Measurements from ENCODE around the gene CRMP1. TPM values are rescaled to one million over a fixed set of nuclear protein-coding genes. Genes with fewer than 3 reads are reported as not detected.
A peak's percentile ranks its signal among the peaks of the same experiment; 100 is the strongest.

Gene CRMP1
- total RNA-seq, 1 donor from 2014 or later = 15.4 TPM

GRCh38 chr4:5788144-5788543 lies 104.7 kb downstream of the CRMP1 start:
- H3K4me3 ChIP-seq (ENCODE audit: low read depth, low read length) = no peak overlapping the region
- no peak for TF ChIP-seq CTCF (IDR thresholded peaks at IDR 0.05; ENCODE audit: insufficient read depth, low read length, poor library complexity, severe bottlenecking)
- peaks cover 4% of the 10 kb centered on the region for H3K36me3 ChIP-seq (ENCODE audit: control insufficient read depth, insufficient read depth, low read length)
- H3K27me3 ChIP-seq (ENCODE audit: control insufficient read depth, insufficient read depth, low read length) = no peaks in the 10 kb centered on the region
- DNase-seq (ENCODE audit: low read depth) = no peak

GRCh38 chr4:5787311-5787710 lies 105.6 kb downstream of the CRMP1 start:
- H3K27me3 ChIP-seq (ENCODE audit: control insufficient read depth, insufficient read depth, low read length) = no peaks in the 10 kb centered on the region
- no peak overlapping the region for H3K4me3 ChIP-seq (ENCODE audit: low read depth, low read length)
- no peak for DNase-seq (ENCODE audit: low read depth)
- no peak for TF ChIP-seq CTCF (IDR thresholded peaks at IDR 0.05; ENCODE audit: insufficient read depth, low read length, poor library complexity, severe bottlenecking)
- peaks cover 4% of the 10 kb centered on the region for H3K36me3 ChIP-seq (ENCODE audit: control insufficient read depth, insufficient read depth, low read length)

GRCh38 chr4:5785806-5786680 lies 106.8 kb downstream of the CRMP1 start:
- peaks cover 2% of the 10 kb centered on the region for H3K36me3 ChIP-seq (ENCODE audit: control insufficient read depth, insufficient read depth, low read length)
- H3K27me3 ChIP-seq (ENCODE audit: control insufficient read depth, insufficient read depth, low read length) = no peaks in the 10 kb centered on the region
- peak; percentile 21 for DNase-seq (ENCODE audit: low read depth)
- TF ChIP-seq CTCF (IDR thresholded peaks at IDR 0.05; ENCODE audit: insufficient read depth, low read length, poor library complexity, severe bottlenecking) = no peak
- H3K4me3 ChIP-seq (ENCODE audit: low read depth, low read length) = no peak overlapping the region

GRCh38 chr4:5784960-5785611 lies 107.8 kb downstream of the CRMP1 start:
- TF ChIP-seq CTCF (IDR thresholded peaks at IDR 0.05; ENCODE audit: insufficient read depth, low read length, poor library complexity, severe bottlenecking) = no peak
- DNase-seq (ENCODE audit: low read depth) = no peak
- H3K36me3 ChIP-seq (ENCODE audit: control insufficient read depth, insufficient read depth, low read length) = peaks cover 3% of the 10 kb centered on the region
- H3K4me3 ChIP-seq (ENCODE audit: low read depth, low read length) = no peak overlapping the region
- H3K27me3 ChIP-seq (ENCODE audit: control insufficient read depth, insufficient read depth, low read length) = no peaks in the 10 kb centered on the region

GRCh38 chr4:5784021-5784420 lies 108.9 kb downstream of the CRMP1 start:
- Histone ChIP-seq H3K27me3 (ENCODE audit: control insufficient read depth, insufficient read depth, low read length) (no peaks in the 10 kb centered on the region), H3K4me3 (ENCODE audit: low read depth, low read length) (no peak overlapping the region), H3K36me3 (ENCODE audit: control insufficient read depth, insufficient read depth, low read length) (peaks cover 3% of the 10 kb centered on the region)
- TF ChIP-seq CTCF (IDR thresholded peaks at IDR 0.05; ENCODE audit: insufficient read depth, low read length, poor library complexity, severe bottlenecking) = no peak
- DNase-seq (ENCODE audit: low read depth) = no peak
